ENCODE data around the gene CHMP2B. TPM values are rescaled to one million over a fixed set of nuclear protein-coding genes. Genes with fewer than 3 reads are reported as not detected.

The CHMP2B gene
- total RNA-seq, 1 donor from 2014 or later = 36.0 TPM

DNA sequence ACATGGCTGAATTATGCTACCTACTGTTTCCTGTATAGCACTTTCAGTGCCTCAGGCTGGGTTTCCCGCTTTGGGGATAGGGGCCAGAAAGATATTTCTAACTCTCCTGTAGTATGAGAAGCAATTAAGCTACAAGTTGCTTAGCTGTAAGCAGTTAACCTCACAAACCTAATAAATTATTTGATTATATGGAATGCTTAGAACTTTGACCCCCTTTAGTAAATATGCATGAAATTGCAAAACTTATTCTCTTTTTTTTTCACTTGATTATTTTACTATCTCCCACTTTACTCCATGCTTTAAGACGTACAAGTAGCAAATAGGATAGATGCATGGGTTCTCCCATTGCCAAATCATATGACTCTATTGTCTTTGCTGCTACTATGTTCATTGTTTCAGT is 27.5 kb upstream of the CHMP2B start:
- Mint-ChIP-seq H3K36me3 (ENCODE audit: low read depth) (no peaks in the 10 kb centered on the region), H3K9me3 (ENCODE audit: low read depth) (peaks cover 9% of the 10 kb centered on the region), H3K4me3 (ENCODE audit: unreplicated experiment) (no peak overlapping the region), H3K27me3 (ENCODE audit: low read depth) (peaks cover 15% of the 10 kb centered on the region), H3K27ac (ENCODE audit: unreplicated experiment) (no peak overlapping the region), H3K4me1 (ENCODE audit: low read depth) (no peaks in the 10 kb centered on the region)
- no peak for DNase-seq (ENCODE audit: low spot score)
- TF ChIP-seq, protein P1, sequence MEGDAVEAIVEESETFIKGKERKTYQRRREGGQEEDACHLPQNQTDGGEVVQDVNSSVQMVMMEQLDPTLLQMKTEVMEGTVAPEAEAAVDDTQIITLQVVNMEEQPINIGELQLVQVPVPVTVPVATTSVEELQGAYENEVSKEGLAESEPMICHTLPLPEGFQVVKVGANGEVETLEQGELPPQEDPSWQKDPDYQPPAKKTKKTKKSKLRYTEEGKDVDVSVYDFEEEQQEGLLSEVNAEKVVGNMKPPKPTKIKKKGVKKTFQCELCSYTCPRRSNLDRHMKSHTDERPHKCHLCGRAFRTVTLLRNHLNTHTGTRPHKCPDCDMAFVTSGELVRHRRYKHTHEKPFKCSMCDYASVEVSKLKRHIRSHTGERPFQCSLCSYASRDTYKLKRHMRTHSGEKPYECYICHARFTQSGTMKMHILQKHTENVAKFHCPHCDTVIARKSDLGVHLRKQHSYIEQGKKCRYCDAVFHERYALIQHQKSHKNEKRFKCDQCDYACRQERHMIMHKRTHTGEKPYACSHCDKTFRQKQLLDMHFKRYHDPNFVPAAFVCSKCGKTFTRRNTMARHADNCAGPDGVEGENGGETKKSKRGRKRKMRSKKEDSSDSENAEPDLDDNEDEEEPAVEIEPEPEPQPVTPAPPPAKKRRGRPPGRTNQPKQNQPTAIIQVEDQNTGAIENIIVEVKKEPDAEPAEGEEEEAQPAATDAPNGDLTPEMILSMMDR (IDR thresholded peaks at IDR 0.05) = no peak

DNA sequence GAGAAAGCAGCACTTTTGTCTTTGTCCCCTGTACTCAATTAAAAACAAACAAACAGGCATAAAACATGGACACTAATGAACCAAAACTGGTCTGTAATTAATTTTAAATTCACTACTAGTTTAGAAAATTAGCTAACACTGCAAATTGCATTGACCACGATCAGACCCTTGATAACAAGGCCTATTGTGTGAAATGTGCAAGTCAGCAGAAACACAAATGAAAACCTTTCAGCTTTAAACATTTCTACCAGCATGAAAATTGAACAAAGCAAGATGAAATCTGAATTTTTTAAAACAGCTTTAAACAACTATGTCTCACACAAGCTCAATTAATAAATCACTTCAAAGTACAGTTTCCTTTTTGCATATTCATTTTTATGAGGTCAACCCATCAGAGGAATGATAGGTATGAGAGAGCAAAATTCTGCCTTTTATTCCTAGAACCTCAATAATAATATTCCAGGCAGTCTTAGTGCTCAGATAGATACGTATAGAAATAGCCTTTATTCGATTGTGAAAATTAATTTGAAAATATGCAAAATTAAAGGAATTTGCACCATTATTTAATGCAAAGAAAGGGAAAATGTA is 27.0 kb upstream of the CHMP2B start:
- TF ChIP-seq, protein P1 (IDR thresholded peaks at IDR 0.05) = no peak
- H3K9me3 Mint-ChIP-seq (ENCODE audit: low read depth) = peaks cover 4% of the 10 kb centered on the region
- H3K4me1 Mint-ChIP-seq (ENCODE audit: low read depth) = no peaks in the 10 kb centered on the region
- no peaks in the 10 kb centered on the region for H3K36me3 Mint-ChIP-seq (ENCODE audit: low read depth)
- H3K4me3 Mint-ChIP-seq (ENCODE audit: unreplicated experiment) = no peak overlapping the region
- H3K27ac Mint-ChIP-seq (ENCODE audit: unreplicated experiment) = no peak overlapping the region
- no peak for DNase-seq (ENCODE audit: low spot score)
- H3K27me3 Mint-ChIP-seq (ENCODE audit: low read depth) = peaks cover 13% of the 10 kb centered on the region

DNA sequence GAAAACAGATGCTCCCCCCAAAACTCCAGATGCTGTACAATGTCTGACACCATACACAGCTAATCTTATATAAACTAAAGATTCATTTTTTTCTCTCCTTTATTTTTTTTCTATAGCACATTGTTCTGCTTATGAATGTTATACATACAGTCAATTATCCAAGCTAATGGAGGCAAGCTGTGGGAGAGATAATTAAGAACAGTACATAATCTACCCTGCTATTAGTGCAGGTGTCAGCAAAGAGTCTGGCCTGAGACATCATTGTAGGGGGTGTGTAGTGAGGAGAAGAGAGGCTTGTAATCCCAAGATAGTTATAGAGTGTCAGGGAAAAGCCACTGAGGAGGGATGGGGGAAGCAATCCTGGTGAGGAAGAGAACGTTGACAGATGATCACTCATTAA is 25.4 kb upstream of the CHMP2B start:
- Mint-ChIP-seq H3K4me1 (ENCODE audit: low read depth) (peaks cover 2% of the 10 kb centered on the region), H3K27ac (ENCODE audit: unreplicated experiment) (no peak overlapping the region), H3K36me3 (ENCODE audit: low read depth) (no peaks in the 10 kb centered on the region), H3K27me3 (ENCODE audit: low read depth) (peaks cover 13% of the 10 kb centered on the region), H3K9me3 (ENCODE audit: low read depth) (no peaks in the 10 kb centered on the region), H3K4me3 (ENCODE audit: unreplicated experiment) (no peak overlapping the region)
- no peak for DNase-seq (ENCODE audit: low spot score)
- TF ChIP-seq, protein P1 (IDR thresholded peaks at IDR 0.05) = no peak

DNA sequence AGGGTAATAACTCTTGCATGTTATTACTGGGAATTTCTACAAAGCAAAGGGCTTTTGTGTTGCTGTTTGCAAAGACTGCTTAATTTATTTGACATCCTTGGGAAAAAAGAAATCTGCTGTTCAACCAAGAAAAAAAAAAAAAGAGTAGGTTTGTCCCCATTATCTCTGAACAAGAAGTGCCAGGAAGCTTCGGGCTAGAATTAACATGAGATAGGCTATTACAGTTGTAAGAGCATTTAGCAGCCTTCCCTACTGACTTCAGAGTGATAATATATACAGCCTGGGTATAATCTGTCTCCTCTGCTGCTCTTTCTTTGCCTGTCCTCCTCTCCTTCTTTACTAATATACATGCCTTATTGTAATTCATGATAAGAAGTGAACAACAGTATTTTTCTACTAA is 23.3 kb upstream of the CHMP2B start:
- TF ChIP-seq, protein P1 (IDR thresholded peaks at IDR 0.05) = no peak
- Mint-ChIP-seq H3K27ac (ENCODE audit: unreplicated experiment) (no peak overlapping the region), H3K4me1 (ENCODE audit: low read depth) (peaks cover 2% of the 10 kb centered on the region), H3K27me3 (ENCODE audit: low read depth) (peaks cover 11% of the 10 kb centered on the region), H3K4me3 (ENCODE audit: unreplicated experiment) (no peak overlapping the region), H3K36me3 (ENCODE audit: low read depth) (no peaks in the 10 kb centered on the region), H3K9me3 (ENCODE audit: low read depth) (no peaks in the 10 kb centered on the region)
- DNase-seq (ENCODE audit: low spot score) = no peak

DNA sequence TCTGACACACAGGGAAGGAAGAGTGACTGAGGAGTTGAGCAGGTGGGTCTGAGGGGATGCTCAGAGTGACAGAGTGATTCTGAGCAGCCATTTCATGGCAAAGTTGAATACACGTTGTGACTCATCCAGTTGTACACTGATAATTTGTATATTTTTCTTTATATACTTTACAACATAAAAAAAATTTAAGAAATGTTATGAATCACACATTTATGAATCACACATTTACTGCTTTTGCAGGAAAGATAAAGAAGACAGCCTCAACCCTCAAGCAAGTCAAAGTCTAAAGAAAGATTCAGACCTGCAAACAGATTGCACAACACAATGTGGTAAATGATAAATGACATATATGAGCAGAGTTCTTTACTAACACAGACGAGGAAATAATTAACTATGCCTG is 21.0 kb upstream of the CHMP2B start:
- Mint-ChIP-seq H3K27me3 (ENCODE audit: low read depth) (peaks cover 13% of the 10 kb centered on the region), H3K9me3 (ENCODE audit: low read depth) (no peaks in the 10 kb centered on the region), H3K36me3 (ENCODE audit: low read depth) (no peaks in the 10 kb centered on the region), H3K4me3 (ENCODE audit: unreplicated experiment) (no peak overlapping the region), H3K27ac (ENCODE audit: unreplicated experiment) (no peak overlapping the region), H3K4me1 (ENCODE audit: low read depth) (peaks cover 2% of the 10 kb centered on the region)
- TF ChIP-seq, protein P1 (IDR thresholded peaks at IDR 0.05) = no peak
- DNase-seq (ENCODE audit: low spot score) = no peak
